Measurements from ENCODE around the gene PPP1R14C.

PPP1R14C gene

DNA sequence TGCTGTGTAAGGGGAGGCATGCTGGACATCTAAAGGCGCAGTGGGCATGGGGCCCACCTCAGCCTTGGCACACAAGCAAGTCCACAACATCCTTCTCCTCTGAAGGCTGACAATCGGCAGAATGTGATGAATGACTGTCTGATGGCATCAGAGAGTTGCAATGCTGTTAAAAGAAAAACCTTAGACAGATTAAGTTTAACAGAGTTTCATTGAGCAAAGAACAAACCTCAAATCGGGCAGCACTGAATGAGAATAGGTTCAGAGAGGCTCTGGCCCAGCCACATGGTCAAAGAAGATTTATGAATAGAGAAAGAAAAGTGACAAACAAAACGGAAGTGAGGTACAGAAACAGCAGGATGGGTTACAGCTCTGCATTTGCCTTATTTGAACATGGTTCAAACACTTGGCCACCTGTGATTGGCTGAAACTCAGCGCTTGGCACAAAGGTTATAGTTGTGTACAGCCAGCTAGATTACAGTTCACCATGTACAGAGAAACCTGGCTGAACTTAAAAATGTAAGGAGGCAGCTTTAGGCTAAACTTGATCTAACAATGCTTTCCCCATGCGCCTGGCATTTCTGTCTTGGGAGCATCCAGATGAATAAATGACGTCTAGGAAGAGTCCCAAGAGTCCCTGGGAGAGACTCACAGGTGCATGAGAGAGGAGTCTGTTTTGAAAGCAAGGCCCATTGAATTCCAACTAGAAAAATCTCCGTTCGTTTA, 127.6 kb downstream of the PPP1R14C start:
- no peak for DNase-seq (ENCODE audit: low read depth in 3 of 3, low spot score in 1 of 3)

GRCh38 chr6:150271172-150271500, 128.3 kb downstream of the PPP1R14C start:
- DNase-seq (ENCODE audit: low read depth in 3 of 3, low spot score in 1 of 3), result no peak

- no peak for DNase-seq (ENCODE audit: low read depth in 3 of 3, low spot score in 1 of 3)
Measured at GRCh38 chr6:150271501-150272263, 128.8 kb downstream of the PPP1R14C start.

DNA sequence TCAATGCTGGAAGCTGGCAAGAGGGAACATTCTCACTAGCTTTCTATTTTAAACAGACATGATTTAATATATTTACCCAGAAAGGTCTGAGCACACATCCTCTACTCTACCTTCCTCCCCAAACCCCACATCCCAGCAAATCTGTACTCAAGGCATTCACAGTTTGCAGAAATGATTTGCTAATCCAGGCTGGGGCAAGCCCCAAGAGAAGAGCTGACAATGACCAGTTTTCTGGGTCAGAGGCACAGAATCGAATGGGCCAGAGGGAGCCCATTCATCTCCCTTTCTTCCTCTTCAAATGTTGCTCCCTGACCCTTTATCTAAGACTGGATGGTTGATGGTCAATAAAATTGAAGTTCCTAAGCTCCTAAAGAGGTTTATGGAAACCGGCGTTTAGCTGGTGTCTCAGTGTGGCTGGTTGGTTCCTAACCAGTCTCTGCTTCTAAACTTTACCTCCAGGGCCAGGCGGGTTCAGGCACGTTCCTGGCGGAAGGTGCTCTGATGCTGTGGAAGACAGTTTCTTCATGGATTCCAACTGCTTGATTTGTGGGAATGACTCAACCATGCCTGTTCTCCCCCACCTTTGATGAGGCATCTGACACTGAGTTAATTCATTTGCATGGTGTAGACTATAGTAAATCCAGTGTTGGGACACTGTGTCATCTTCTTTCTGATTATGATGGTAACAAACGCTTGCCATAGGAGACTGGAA, 129.6 kb downstream of the PPP1R14C start:
- DNase-seq (ENCODE audit: low read depth in 3 of 3, low spot score in 1 of 3), result no peak

GRCh38 chr6:150272976-150273315, 130.1 kb downstream of the PPP1R14C start:
- no peak for DNase-seq (ENCODE audit: low read depth in 3 of 3, low spot score in 1 of 3)

DNA sequence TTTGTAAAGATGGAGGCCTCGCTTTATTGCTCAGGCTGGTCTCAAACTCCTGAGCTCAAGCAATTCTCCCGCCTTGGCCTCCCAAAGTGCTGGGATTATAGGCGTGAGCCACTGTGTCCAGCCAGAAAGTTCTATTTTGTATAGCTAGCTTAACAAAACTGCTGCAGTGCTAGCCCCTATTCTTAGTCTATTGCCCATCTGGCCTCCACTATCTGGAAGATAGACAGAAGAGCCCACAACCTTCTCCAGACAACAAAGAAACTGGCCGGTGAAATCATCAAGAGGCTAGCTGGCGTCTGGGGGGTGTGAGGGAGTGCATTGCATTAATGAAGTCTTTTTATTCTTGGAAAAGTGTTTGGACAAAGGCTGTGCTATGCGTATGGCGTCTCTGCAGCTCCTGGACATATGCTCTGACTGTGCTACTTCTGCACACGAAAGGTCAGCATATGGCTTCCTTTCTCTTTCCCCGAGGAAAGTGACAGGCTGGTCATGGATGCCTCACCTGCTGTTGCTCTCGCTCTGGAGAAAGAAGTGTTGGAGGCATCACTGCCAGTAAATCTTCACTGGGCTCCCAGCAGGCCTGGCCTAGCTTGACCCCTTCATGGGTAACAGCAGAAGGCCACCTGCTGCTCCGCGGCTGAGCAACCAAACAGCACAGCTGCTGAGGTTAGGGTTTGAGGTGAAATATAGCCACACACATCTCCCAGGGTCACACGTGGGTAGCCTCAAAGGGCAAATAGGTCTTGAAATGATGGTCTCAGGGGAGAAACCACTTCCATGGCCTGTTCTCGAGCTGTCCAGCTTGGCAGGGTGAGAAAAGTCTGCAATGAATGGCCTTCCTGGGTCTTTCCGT, 130.8 kb downstream of the PPP1R14C start:
- no peak for DNase-seq (ENCODE audit: low read depth in 3 of 3, low spot score in 1 of 3)

GRCh38 chr6:150275489-150275888, 132.6 kb downstream of the PPP1R14C start:
- DNase-seq (ENCODE audit: low read depth in 3 of 3, low spot score in 1 of 3), result no peak

DNA sequence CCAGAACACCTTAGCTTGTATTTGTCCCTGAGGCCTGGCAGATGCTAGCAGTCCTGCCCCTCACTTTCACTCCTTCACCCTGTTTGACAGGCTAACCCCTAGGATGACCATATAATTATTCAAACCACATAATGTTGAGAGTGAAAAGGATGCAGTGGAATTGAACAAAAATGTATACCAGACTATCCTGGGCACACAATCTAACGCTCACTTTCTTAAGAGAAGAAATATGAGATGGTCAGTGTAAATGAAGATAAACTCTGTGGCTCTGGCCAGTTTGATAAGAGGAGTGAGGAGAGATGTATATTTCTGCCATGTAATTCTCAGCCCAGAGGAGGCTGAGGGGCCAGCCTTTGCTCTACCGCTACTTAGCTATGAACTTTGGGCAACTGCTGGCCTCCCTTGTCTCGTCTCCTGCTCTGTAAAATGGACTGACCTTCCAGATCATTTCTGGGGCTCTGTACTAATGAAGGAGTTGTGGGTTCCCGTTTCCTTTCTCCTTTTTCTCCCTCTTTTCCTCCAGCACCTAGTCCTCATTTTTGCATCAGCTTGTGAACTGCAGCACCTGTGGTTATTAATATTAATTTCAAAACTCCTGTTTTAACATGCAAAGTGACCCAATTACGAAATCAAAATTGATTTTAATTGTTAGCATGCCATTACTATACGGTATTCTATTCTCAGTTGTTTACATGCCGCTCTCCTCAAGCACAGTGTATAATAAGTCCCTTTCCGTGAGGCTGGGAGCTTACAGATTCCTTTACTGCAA, 133.5 kb downstream of the PPP1R14C start:
- no peak for DNase-seq (ENCODE audit: low read depth in 3 of 3, low spot score in 1 of 3)

- DNase-seq (ENCODE audit: low read depth in 3 of 3, low spot score in 1 of 3), result no peak
Measured at GRCh38 chr6:150276937-150277742, 134.3 kb downstream of the PPP1R14C start.

GRCh38 chr6:150279533-150279932, 136.7 kb downstream of the PPP1R14C start:
- DNase-seq (ENCODE audit: low read depth in 3 of 3, low spot score in 1 of 3), result no peak

DNA sequence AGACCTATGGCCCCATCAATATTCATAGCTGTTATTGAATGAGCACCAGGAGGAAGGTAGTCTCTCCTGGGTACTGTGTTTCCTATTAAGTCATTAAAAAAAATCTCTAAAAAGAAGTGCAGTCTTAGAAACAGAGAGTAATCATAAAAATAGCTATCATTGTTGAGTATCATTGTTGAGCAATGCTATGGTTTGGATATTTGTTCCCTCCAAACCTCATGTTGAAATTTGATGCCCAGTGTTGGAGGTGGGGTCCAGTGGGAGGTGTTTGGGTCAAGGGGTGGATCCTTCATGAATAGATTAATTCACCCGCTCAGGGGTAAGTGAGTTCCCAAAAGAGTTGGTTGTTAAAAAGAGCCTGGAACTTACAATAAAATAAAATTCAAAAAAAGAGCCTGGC, 137.9 kb downstream of the PPP1R14C start:
- DNase-seq (ENCODE audit: low read depth in 3 of 3, low spot score in 1 of 3), result no peak

- no peak for DNase-seq (ENCODE audit: low read depth in 3 of 3, low spot score in 1 of 3)
Measured at GRCh38 chr6:150281767-150282166, 138.9 kb downstream of the PPP1R14C start.

- DNase-seq (ENCODE audit: low read depth in 3 of 3, low spot score in 1 of 3), result no peak
Measured at GRCh38 chr6:150282806-150283205, 140.0 kb downstream of the PPP1R14C start.

- DNase-seq (ENCODE audit: low read depth in 3 of 3, low spot score in 1 of 3), result no peak
Measured at GRCh38 chr6:150286460-150286859, 143.6 kb downstream of the PPP1R14C start.

DNA sequence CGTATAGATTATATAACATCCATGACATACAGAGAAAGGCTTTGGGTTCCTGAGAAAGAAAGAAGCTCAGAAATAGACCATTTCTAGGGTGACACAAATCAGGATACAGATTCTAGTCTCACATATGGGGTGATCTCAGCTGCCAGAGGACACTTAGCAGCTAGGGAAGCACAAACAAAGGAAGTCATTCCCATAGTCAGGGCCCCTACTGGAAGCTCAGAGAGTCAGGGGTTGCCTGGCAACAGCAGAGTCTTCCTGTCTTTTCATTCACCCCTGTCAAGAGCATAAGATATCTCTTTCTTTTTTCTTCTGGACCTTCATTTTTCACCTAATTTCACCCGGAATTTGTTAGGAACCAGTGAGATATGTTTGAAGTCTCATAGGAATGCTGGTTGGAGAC, 144.1 kb downstream of the PPP1R14C start:
- DNase-seq (ENCODE audit: low read depth in 3 of 3, low spot score in 1 of 3), result no peak

DNA sequence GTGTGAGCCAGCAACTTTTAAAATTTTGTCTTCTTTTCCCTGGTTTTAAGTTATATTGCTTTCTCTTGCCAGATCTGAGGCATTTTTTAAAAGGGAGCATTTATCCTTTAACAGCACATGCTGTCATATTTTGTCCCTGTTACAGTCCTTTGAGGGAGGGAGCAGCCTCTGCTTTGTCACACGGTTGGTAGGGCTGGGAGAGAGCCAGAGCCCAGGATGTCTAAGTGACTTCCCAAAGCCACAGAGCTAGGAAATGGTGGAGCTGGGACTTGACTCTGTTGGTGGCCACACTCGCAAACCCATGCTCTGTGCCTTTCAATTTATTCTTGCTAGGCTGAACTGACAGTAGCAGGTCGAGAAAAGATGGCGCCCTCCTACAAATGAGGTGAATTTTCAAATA, 145.6 kb downstream of the PPP1R14C start:
- no peak for DNase-seq (ENCODE audit: low read depth in 3 of 3, low spot score in 1 of 3)

DNA sequence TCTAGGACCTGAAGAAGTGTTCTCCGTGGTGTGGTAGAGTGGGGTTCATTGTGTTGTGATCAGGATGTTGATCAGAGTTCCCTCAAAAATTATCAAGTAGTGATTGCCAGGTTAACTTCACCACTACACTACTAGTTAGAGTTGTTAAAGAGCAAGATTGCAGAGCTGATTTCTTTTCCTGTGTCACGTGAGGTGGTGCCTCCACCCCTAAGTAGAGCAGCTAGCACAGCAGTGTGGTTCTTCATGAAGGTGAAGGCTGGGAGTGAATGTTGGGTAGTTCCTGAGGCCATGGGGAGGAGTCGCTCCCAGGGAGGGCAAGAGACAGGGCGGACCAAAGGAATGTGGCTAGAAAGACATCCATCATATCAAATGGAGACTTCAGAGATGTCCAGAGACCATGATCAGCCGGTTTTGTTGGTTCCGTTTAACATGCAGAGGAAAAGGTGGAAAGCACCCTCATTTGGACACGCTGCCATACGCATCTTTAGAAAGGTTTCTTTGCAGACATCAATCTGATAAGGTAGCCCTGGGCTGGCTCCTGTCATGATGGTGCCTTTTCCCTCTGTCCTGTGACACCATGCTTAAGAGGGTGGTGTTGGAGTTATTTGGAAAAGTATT, 146.7 kb downstream of the PPP1R14C start:
- DNase-seq (ENCODE audit: low read depth in 3 of 3, low spot score in 1 of 3), result no peak

DNA sequence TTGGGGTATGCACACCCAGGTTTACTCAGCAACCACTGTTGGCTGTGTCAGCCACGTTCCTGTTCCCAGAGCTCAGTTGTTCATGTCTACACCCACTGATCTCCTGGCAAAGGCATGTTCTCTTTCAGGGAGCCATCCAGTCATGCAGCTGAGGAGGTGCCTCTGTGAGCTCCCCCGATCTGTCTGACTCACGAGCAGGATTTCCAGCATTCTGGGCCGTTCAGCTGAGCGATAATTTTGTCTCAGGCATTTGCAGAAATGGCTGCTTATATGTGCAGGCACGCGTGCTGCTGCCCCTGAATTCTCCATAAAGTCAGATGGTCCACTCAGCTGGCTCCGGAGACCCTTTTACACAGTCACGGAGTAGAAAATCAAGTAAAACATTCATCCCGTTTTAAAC, 147.6 kb downstream of the PPP1R14C start:
- DNase-seq (ENCODE audit: low read depth in 3 of 3, low spot score in 1 of 3), result no peak

DNA sequence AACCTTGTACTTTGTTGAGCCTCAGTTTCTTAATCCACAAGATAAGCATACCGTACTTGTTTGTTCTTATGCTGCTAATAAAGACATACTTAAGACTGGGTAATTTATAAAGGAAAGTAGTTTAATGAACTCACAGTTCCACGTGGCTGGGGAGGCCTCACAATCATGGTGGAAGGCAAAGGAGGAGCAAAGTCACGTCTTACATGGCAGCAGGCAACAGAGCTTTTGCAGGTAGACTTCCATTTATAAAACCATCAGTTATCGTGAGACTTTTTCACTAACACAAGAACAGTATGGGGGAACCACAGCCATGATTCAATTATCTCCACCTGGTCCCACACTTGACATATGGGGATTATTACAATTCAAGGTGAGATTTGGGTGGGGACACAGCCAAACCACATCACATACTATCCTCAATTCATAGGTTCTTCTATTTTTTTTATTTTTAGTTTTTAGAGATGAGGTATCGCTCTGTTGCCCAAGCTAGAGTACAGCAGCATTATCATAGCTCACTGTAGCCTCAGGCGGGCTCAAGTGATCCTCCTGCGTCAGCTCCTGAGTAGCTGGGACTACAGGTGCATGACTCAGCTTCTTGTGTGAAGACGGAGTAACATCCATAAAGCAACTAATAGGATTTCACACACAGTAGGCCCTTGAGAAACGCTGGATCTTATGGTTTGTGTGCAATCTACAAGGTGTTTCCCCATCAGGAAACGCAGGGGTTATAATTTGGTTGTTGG, 149.3 kb downstream of the PPP1R14C start:
- no peak for DNase-seq (ENCODE audit: low read depth in 3 of 3, low spot score in 1 of 3)

Measured in stimulated activated CD4-positive, alpha-beta T cell treated with anti-CD3 and anti-CD28 coated beads, TNF-alpha, amount 100 ng/mL, for 1 hour (primary cell).